ENCODE results near the gene TROAP. TPM values are rescaled to one million over a fixed set of nuclear protein-coding genes. Genes with fewer than 3 reads are reported as not detected.
"Not testable (repeated sequence)": the region's sequence is repeated elsewhere in the genome, so short reads cannot be mapped to it uniquely, and the experiment has no call there.

TROAP gene
- total RNA-seq, 1 donor from 2014 or later = 31.7 TPM

GRCh38 chr12:49279706-49280159 lies 43.3 kb upstream of the TROAP start:
- H3K4me3 ChIP-seq (ENCODE audit: low read depth, low read length) = no peak overlapping the region
- TF ChIP-seq CTCF (conservative IDR thresholded peaks at IDR 0.05; ENCODE audit: low read depth, low read length) = no peak
- no peak for DNase-seq (ENCODE audit: low read depth)

GRCh38 chr12:49280545-49280944 lies 42.5 kb upstream of the TROAP start:
- H3K4me3 ChIP-seq (ENCODE audit: low read depth, low read length); DNase-seq (ENCODE audit: low read depth): not testable (repeated sequence)

DNA sequence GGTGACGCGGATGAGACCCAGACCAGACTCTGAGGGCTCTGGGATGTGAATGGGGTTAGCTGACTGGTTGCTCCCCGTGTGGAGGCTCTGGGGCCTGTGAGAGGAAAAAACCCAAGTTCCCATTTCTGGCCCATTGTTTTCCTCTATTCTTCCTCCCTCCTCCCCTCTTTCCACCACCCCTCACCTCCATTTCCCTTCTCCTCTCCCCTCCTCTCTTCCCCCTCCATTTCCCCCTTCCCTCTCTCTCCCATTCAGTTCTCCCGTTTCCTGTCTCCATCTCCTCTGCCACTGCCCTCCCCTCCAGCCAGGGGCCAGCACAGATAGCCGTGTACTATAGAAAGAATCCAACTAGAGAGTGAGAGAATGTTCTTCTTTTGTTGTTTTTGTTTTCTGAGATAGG lies 40.8 kb upstream of the TROAP start:
- no peak overlapping the region for H3K4me3 ChIP-seq (ENCODE audit: low read depth, low read length)
- no peak for DNase-seq (ENCODE audit: low read depth)
- TF ChIP-seq CTCF (conservative IDR thresholded peaks at IDR 0.05; ENCODE audit: low read depth, low read length) = no peak

- not testable (repeated sequence) for H3K4me3 ChIP-seq (ENCODE audit: low read depth, low read length); DNase-seq (ENCODE audit: low read depth)
Measured at GRCh38 chr12:49282740-49283375, 40.2 kb upstream of the TROAP start.

DNA sequence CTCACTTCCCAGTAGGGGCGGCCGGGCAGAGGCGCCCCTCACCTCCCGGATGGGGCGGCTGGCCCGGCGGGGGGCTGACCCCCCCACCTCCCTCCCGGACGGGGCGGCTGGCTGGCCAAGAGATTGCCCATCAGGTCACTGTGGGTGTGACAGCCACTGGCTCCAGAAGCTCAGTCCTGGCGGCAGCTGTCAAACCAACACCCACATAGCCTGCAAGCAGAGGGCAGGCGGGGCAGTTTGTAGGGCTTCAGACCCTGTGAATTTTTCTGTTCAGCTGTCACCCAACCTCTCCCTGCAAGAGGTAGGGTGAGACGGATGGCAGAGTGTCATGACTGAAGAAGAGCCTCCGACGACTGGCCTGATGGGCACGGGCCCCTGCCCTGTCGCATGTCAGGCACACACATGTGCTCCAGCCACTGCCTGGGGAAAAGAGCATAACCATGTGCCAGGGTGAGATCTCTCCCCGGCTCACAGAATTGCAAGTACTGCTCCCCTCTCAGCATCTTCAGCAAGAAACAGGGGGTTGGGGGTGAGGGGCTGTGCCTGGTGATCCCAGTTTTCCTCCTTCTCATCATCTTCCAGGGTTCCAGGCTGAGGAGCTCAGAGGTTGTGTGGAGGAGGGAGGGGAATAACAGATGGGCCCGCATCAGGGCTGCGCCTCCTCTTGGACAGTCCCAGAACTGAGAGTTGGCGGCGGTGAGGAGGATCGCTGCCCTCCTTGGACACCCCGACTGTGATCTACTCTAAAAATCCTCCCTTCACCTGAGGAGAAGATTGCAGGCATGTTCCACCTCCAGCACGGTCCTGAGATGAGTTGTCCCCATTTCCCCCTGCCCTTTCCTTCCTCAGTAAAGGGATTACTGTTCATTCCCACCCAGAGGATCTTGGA lies 39.3 kb upstream of the TROAP start:
- no peak overlapping the region for H3K4me3 ChIP-seq (ENCODE audit: low read depth, low read length)
- no peak for TF ChIP-seq CTCF (conservative IDR thresholded peaks at IDR 0.05; ENCODE audit: low read depth, low read length)
- no peak for DNase-seq (ENCODE audit: low read depth)

DNA sequence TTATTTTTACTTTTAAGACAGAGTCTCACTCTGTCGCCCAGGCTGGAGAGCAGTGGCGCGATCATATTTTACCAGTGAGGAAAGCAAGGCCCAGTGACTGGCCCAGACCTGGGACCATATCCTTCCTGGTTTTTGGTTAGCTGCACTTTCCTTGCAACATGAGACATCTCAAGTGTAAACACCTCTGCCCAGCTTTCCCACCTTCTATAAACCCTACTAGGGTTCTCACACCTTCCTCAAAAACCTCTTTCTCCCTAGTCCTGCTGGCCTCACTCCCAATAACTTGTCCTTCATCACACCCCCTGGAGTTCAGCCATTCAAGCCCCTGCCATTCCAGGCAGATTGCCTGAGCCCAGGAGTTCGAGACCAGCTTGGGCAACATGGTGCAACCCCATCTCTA lies 38.4 kb upstream of the TROAP start:
- TF ChIP-seq CTCF (conservative IDR thresholded peaks at IDR 0.05; ENCODE audit: low read depth, low read length) = no peak
- H3K4me3 ChIP-seq (ENCODE audit: low read depth, low read length) = no peak overlapping the region
- DNase-seq (ENCODE audit: low read depth) = no peak

GRCh38 chr12:49287876-49288275 lies 35.2 kb upstream of the TROAP start:
- DNase-seq (ENCODE audit: low read depth) = no peak
- no peak overlapping the region for H3K4me3 ChIP-seq (ENCODE audit: low read depth, low read length)
- TF ChIP-seq CTCF (conservative IDR thresholded peaks at IDR 0.05; ENCODE audit: low read depth, low read length) = no peak

DNA sequence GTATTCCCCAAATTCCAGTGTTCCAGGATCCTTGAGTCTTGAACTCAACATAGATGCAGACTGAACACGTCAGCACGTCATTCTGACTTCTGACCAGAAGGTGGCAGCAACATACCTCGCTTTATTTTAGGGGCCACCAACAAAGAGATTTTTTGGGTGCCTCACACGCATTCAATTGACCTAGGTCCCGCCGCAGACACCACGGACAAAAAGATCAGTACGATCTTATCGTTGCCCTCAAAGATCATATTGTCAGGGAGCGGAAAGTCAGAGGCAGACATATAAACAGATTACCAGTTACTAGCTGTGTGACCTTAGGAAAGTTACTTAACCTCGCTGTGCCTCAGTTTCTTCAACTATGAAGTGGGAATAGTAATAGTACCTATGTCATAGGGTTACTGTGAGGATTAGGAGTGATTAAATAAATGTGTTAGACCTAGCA lies 34.6 kb upstream of the TROAP start:
- TF ChIP-seq CTCF (conservative IDR thresholded peaks at IDR 0.05; ENCODE audit: low read depth, low read length) = peak; percentile 77
- DNase-seq (ENCODE audit: low read depth) = no peak
- H3K4me3 ChIP-seq (ENCODE audit: low read depth, low read length) = no peak overlapping the region
